Tibial artery (tissue), 4 donors: ENCODE measurements around the gene CYP4X1.
"Not testable (repeated sequence)": the region's sequence is repeated elsewhere in the genome, so short reads cannot be mapped to it uniquely, and the experiment has no call there.

Experiments
- DNase-seq, 2 donors: peaks; one replicate each; pipeline ENCODE4 v3.0.0-alpha.2; 2019
- H3K27ac ChIP-seq, 2 donors: fragments of 200-600 bp; sonication (generic) in 1 of 2; 1 replicate in 1 of 2; 2 replicates in 1 of 2; pipeline ENCODE4 v1.5.1; 2018 to 2019; ENCODE audit warnings: mild to moderate bottlenecking in 1 of 2
- H3K27me3 ChIP-seq, 2 donors: fragments of 200-600 bp; sonication (generic) in 1 of 2; one replicate each; pipeline versions ENCODE4 v1.5.1 to v1.6.0; 2016 to 2019
- H3K36me3 ChIP-seq, 3 donors: fragments of 200-600 bp; sonication (generic) in 2 of 3; one replicate each; pipeline ENCODE4 v1.5.1; 2016 to 2019; ENCODE audit warnings: mild to moderate bottlenecking in 2 of 3
- H3K4me1 ChIP-seq, 4 donors: fragments of 200-600 bp; sonication (generic) in 2 of 4; 1 replicate in 3 of 4; 2 replicates in 1 of 4; pipeline ENCODE4 v1.5.1; 2016 to 2019
- H3K4me3 ChIP-seq, 2 donors: fragments of 200-600 bp; sonication (generic) in 1 of 2; 1 replicate in 1 of 2; 2 replicates in 1 of 2; pipeline ENCODE4 v1.5.1; 2018 to 2019; ENCODE audit warnings: mild to moderate bottlenecking in 2 of 2
- H3K9me3 ChIP-seq, 3 donors: fragments of 200-600 bp; sonication (generic) in 1 of 3; one replicate each; pipeline ENCODE4 v1.5.1; 2016 to 2019
- CTCF ChIP-seq, 2 experiments: fragments of 200-600 bp in 1 of 2; fragments of 450-650 bp in 1 of 2; IDR thresholded peaks; one replicate each; pipeline ENCODE4 v1.5.1; 2017 to 2019; ENCODE audit warnings: antibody characterized with exemption in 2 of 2, mild to moderate bottlenecking in 1 of 2, moderate library complexity in 1 of 2
- intact Hi-C: fragments of 100-400 bp; cut with DNase I; formaldehyde crosslinking; loops from one replicate; pipeline ENCODE4 v1.15.0; 2023; ENCODE audit warnings: low total_unique reads

CYP4X1 gene

GRCh38 chr1:47023268-47024140 lies at the start of gene CYP4X1:
Gene CYP4X1, plus strand, starts transcription at chr1:47023669. Its CDS starts 149 bp downstream, at chr1:47023818.
- intact Hi-C loops, result no loop called here
- Histone ChIP-seq H3K36me3 (no peaks in the 10 kb centered on the region), H3K9me3 (no peaks in the 10 kb centered on the region), H3K27me3 (no peaks in the 10 kb centered on the region), H3K4me1 (peaks cover 4 to 65% (median 36%) of the 10 kb centered on the region in 4 donors), H3K27ac (peak within 1 kb of the TSS; percentile 92 to 95), H3K4me3 (peak within 1 kb of the TSS; percentile 62 to 75)
- peak in 1 of 2 donors; percentile 78 for DNase-seq
- TF ChIP-seq CTCF (IDR thresholded peaks at IDR 0.05), result no peak

- intact Hi-C loops, result loop anchor here (2.0 kb wide), 1 partner anchor 68 kb away; no protein-coding TSS in a partner anchor
- DNase-seq, result no peak
- Histone ChIP-seq H3K27me3 (no peaks in the 10 kb centered on the region), H3K4me1 (no peaks in the 10 kb centered on the region), H3K4me3 (no peak overlapping the region), H3K9me3 (peaks cover 0 to 5% (median 0%) of the 10 kb centered on the region in 3 donors), H3K36me3 (no peaks in the 10 kb centered on the region), H3K27ac (no peak overlapping the region)
- no peak for TF ChIP-seq CTCF (IDR thresholded peaks at IDR 0.05)
These were observed 40.2 kb upstream of the CYP4X1 start for GRCh38 chr1:46983166-46983829.

- intact Hi-C loops, result loop anchor here (2.0 kb wide), 1 partner anchor 67 kb away; no protein-coding TSS in a partner anchor
- Histone ChIP-seq H3K27me3 (no peaks in the 10 kb centered on the region), H3K4me1 (no peaks in the 10 kb centered on the region), H3K9me3 (peaks cover 0 to 5% (median 0%) of the 10 kb centered on the region in 3 donors), H3K4me3 (no peak overlapping the region), H3K27ac (no peak overlapping the region), H3K36me3 (no peaks in the 10 kb centered on the region)
- DNase-seq, result no peak
- TF ChIP-seq CTCF (IDR thresholded peaks at IDR 0.05), result no peak
These were observed 39.5 kb upstream of the CYP4X1 start for GRCh38 chr1:46983830-46984586.

GRCh38 chr1:46990541-46990940 lies 32.9 kb upstream of the CYP4X1 start:
- H3K4me3 ChIP-seq, H3K9me3 ChIP-seq, H3K4me1 ChIP-seq, H3K27me3 ChIP-seq, H3K36me3 ChIP-seq, intact Hi-C loops, DNase-seq, H3K27ac ChIP-seq: not testable (repeated sequence)

- H3K36me3 ChIP-seq, result no peaks in the 10 kb centered on the region
- no peaks in the 10 kb centered on the region for H3K27me3 ChIP-seq
- no peaks in the 10 kb centered on the region for H3K4me1 ChIP-seq
- no peak overlapping the region for H3K4me3 ChIP-seq
- TF ChIP-seq CTCF (IDR thresholded peaks at IDR 0.05), result peak in 1 of 2 experiments; percentile 6
- no peak overlapping the region for H3K27ac ChIP-seq
- no peak for DNase-seq
- intact Hi-C loops, result no loop called here
- no peaks in the 10 kb centered on the region for H3K9me3 ChIP-seq
These were observed 32.2 kb upstream of the CYP4X1 start for GRCh38 chr1:46991083-46991923.
